AG20443 (cell line): ENCODE data around the gene BEAN1.

Experiments
- DNase-seq: peaks from one replicate; pipeline ENCODE4 v3.0.0; 2012; ENCODE audit warnings: low spot score, mixed read lengths

The BEAN1 gene

DNA sequence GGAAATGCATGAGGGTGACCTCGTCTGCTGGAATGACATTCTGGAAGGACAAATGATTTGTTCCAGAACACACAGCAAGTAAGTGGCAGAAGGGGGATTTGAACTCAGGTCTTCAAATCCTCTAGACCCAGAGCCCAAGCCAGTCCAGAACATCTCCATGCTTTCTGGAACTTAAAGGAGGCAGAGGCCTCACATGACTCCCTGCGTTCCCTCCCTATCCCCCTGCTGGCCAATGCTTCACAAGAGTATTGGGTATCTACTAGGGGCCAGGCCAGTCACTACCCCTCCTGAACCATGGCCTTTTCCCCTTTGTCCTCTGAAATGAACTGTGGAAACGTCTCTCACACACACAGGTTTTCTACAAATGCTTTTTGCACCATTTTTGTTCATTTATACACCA, 7.6 kb upstream of the BEAN1 start:
- no peak for DNase-seq

GRCh38 chr16:66420396-66420795, 6.7 kb upstream of the BEAN1 start:
- no peak for DNase-seq

DNA sequence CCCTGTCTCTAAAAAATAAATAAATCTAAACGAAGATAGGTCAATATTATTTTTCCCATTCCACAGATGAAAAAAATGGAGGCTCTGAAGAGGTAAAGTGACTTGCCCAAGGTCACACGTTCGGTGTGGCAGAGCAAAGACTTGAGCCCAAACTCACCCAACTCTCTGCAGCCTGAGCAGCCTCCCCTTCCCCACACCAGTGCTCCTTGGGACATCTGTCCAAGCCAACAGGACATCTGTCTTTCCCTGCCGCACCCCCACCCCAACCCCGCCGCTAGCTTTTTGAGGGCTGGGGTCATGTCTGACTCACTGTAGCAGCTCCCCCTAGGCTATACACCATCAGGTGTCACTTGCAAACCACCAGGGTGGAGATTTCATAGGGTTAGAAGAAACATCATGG, 5.2 kb upstream of the BEAN1 start:
- DNase-seq, result no peak

- DNase-seq, result no peak
These were observed 4.7 kb upstream of the BEAN1 start for GRCh38 chr16:66422366-66422765.

DNA sequence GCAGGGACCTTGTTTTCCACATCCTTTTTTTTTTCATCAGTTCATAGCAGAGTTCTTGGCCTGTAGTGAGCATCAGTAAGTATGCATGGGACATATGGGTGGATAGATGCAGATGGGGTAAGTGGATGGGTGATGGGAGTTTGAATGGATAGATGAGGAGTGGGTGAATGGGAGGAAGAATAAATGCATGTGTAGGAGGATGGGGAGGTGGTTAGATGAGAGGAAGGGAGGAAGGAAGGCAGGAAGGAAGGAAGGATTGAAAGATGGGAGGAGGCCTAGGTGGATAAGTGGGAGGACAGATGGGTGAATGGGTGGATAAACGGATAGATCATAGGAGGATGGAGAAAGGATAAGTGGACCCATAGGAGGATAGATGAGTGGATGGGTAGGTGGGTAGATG, 3.9 kb upstream of the BEAN1 start:
- no peak for DNase-seq

DNA sequence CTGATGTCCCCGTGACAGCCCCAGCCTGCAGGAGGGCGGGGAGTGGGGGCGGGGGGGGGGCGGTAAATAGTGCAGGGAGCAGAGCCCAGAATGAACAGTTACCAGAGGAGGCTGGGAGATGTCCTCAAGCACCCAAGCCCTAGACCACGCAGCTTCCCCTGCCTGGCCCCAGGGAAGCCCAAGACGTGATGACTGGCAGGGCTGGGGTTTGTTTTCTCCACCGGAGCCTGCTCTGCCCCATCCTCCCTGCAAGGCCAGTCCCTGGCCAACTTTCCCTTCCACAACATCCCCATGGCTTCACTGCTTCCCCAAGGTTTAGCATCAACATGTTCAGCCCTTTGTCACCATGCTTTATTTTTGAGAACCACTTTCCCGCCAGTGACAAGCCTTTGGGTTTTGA, 1.4 kb upstream of the BEAN1 start:
- DNase-seq, result no peak

GRCh38 chr16:66426112-66427035, 721 bp upstream of the BEAN1 start:
- peak; percentile 42 for DNase-seq

DNA sequence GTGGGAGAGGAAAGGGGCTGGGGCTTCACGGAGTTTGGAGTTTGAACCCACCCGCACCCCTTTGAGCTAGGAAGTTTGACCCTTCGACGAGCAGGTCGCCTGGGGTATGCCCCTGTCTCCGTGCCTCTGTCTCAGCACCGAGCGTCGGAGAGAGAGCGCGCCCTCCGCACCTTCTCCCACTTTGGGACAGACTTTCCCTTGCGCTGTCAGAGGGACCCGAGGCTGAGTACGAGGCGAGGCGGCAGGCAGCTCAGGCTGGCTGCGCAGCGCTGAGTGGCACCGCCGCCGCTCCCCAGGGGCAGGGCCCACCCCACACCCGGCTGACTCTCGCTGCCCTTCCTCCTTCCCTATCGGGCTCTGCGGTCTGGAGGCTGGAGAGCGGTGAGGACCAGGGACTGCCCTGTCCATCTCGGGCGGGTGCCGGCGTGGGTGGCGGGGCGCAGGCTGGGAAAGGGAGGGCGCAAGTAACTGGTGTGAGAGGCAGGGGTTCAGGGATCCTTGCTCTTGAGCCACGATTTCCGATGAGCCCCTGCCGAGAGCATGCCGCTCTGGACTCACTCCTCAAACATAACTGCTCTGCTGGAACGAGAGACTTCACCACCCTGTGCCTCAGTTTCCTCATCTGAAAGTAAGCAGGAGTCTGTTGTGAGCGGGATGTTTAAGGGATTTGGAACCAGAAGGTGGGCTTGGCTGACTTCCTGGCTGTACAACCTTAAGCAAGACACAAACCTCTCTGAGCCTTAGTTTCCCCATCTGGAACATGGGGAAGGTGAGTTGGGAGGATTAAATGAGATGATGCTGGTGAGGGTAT, 981 bp downstream of the BEAN1 start:
- no peak for DNase-seq

DNA sequence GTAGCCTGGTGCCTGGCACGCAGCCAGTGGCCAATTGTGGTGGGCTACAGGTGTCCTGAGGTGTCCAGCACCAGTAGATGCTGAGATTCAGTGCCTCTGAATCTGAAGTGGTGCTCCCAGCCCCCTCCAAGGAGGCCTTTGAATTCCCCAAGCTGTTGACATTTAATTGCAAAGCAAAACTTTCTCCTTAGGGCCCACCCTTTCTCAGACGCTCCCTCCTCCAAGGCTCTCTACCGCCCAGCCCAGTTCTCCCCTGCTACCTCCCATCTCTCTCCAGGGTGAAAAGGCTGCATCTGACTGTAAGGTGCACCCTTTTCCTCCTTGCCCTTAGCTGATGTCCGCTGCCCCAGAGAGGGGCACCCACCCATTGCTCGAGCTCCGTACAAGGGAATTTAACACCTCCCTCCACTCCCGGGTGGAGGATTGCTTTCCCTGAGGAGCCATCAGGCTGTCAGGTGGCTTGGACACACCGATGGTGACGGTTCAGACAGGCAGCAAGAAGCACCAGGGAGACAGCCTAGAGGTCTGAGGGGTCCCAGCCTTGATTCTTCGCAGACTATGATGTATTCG, 1.7 kb downstream of the BEAN1 start:
- DNase-seq, result no peak

GRCh38 chr16:66429290-66429962, 2.3 kb downstream of the BEAN1 start:
- DNase-seq, result no peak

- DNase-seq, result no peak
These were observed 3.1 kb downstream of the BEAN1 start for GRCh38 chr16:66430214-66430613.

GRCh38 chr16:66431760-66432159, 4.7 kb downstream of the BEAN1 start:
- no peak for DNase-seq

DNA sequence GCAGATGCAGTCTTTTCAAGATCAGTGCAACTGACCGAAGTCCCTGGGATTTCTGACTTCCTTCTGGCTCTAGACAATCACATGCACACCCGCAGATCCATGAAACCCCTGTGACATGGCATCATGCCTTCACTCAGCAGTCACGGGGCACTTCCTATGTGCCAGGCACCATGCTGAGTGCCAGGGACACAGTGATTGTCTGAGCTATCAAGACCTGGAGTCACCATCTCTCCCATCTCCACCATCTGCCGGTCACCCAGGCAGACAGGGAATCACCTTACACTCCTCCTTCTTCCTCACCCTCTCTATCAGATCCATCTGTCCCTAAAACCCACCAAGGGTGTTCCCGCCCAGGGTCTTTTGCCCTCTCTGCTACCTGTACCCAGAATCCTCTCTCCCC, 5.3 kb downstream of the BEAN1 start:
- no peak for DNase-seq

GRCh38 chr16:66434619-66435430, 7.7 kb downstream of the BEAN1 start:
- DNase-seq, result no peak

- DNase-seq, result no peak
These were observed 8.8 kb downstream of the BEAN1 start for GRCh38 chr16:66435896-66436295.

DNA sequence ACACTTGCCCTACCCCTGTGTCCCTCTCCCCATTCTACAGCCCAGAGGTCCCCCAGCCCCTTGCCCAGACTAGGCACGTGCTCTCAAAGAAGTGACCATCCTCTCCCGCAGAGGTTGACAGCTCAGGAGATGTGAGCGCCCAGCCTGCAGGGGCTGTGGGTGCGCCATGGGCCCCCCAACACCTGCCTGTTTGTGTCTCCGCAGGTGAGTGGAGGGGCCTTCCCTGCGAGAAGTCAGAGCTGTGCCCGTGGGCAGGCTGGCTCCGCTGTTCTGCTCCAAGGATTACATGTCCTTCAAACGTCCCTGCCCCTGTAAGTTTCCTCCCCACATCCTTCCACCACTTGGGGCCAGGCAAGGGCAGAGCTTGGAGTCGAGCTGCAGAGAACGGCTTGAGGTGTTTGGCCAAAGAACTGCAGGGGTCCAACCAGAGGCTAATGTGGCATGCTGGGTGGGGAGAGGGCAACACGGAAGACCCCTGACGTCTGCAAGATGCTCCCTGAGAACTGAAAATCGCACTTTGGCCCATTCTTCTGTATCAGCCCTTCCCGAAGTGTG, 10.4 kb downstream of the BEAN1 start:
- DNase-seq, result no peak

- DNase-seq, result no peak
These were observed 11.4 kb downstream of the BEAN1 start for GRCh38 chr16:66438536-66438935.

DNA sequence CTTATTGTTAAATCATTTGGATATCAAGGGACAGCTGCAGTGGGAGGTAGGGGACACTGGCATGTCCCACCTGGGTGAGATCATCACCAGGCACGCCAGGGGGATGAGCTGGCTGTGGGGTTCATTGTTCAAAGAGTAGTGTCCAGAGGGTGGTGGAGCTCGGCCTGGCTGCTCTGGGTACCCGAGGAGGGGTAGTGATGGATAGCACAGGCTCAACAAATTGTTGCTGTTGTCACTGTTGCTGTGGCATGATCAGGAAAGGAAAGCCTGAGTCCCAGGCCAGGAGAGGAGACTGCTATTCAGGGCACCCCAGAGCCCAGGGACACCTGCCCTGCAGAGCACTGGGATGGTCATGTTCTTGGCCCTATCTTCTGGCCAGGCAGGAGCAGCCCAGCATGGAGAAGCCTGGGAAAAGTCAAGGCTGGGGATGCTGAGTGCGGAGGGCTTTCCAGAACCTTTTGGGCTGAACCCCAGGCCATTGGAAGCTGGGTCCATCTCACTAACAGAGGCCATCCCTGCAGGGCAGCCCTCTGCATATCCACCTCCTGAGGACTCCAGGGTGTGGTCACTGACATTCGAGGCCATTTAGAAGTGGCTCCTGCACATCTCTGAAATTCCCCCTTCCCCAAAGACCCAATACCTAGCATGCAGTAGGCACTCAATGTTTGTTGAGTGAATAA, 12.1 kb downstream of the BEAN1 start:
- DNase-seq, result no peak

- DNase-seq, result no peak
These were observed 13.2 kb downstream of the BEAN1 start for GRCh38 chr16:66440271-66440802.

DNA sequence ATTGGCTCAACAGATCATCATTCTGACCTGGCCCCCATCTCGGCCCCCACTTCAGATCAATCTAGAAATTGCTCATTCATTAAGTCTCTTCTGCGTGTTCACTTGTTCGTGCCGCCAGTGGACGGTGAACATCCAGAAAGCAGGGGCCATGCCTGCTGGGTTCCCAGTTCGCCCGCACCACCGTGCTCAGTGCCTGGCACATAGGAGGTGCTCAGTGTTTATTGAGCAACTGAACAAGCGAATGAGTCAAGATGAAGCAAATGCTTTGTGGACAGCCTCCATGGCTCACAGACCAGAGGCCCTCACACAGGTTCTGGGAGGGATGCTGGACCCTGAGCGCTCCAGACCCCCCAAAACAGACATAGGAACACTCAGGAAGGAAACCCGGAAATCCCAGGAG, 13.9 kb downstream of the BEAN1 start:
- DNase-seq, result no peak
